ENCODE data around the gene MYO5B.
A peak's percentile ranks its signal among the peaks of the same experiment; 100 is the strongest.

Gene MYO5B

DNA sequence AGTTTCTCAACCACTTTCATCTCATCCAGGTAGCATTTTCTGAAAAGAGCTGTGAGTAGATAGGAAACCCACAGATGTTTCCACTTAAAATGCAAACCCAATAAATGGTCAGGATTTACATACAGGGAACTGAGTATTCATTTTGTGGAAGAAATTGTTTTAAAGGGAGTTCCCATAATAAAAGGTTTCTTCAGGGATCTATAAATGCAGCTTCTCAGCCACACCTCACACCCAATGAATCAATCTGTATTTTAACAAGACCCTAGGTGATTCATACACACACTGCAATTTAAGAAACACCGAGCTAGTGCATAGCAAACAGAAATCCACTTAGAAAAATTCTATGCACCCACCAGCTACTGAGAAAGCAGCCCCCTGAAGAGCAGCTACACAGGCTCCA lies 241.6 kb downstream of the MYO5B start:
- Mint-ChIP-seq H3K27ac (ENCODE audit: low read depth) (no peak overlapping the region), H3K27me3 (peaks cover 57% of the 10 kb centered on the region), H3K4me3 (no peak overlapping the region), H3K9me3 (no peaks in the 10 kb centered on the region), H3K4me1 (peaks cover 18% of the 10 kb centered on the region), H3K36me3 (ENCODE audit: insufficient read depth) (no peaks in the 10 kb centered on the region)
- DNase-seq (ENCODE audit: low spot score in 2 of 2), result no peak
- no peak for ATAC-seq (replicated peaks; ENCODE audit: extremely low read depth, poor library complexity, severe bottlenecking)

DNA sequence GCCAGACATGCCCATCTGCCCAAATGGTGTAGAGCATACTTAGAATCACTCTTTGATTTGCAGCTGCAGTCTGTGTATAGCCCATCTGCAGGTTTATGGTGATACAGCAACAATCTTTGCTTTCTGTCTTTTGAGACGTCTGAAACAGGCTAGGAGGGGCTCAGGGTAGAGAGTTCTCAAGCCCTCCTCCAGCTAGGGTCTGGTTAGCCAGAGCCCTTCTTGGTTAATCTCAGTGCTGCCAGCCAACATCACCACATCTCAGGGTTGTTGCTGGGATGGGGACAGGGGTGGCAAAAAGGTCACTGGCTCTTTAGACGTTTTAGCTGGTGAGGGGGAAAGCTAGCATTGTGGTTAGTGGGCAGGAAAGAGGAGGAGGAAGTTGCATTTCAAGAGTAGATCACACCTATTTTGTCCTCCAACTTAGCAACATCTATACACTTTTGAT lies 245.0 kb downstream of the MYO5B start:
- Mint-ChIP-seq H3K4me1 (peaks cover 8% of the 10 kb centered on the region), H3K27me3 (peaks cover 34% of the 10 kb centered on the region), H3K4me3 (no peak overlapping the region), H3K27ac (ENCODE audit: low read depth) (no peak overlapping the region), H3K9me3 (no peaks in the 10 kb centered on the region), H3K36me3 (ENCODE audit: insufficient read depth) (no peaks in the 10 kb centered on the region)
- DNase-seq (ENCODE audit: low spot score in 2 of 2) (peak in 1 of 2 donors; percentile 14), ATAC-seq (replicated peaks; ENCODE audit: extremely low read depth, poor library complexity, severe bottlenecking) (peak; percentile 83)

DNA sequence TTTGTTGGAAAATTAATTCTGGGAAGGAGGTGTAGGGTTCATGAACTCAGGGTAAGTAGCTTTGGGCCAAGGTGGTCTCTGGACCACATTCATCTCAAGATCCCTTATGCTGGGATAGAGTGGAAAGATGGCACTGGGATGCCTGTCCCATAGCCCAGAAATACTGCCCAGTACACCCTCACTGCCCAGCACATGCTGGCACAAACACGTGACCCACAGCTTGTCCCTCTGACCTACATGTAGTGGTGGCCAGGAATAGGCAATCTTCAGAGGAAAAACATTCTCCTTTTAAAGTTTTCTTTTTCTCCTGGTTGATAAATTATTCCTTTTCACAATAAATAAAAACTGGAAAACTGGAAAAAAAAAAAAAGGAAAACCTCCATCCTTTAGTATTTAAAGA lies 246.0 kb downstream of the MYO5B start:
- DNase-seq (ENCODE audit: low spot score in 2 of 2) (no peak), ATAC-seq (replicated peaks; ENCODE audit: extremely low read depth, poor library complexity, severe bottlenecking) (no peak)
- Mint-ChIP-seq H3K27me3 (peaks cover 25% of the 10 kb centered on the region), H3K27ac (ENCODE audit: low read depth) (no peak overlapping the region), H3K9me3 (no peaks in the 10 kb centered on the region), H3K36me3 (ENCODE audit: insufficient read depth) (no peaks in the 10 kb centered on the region), H3K4me1 (peaks cover 8% of the 10 kb centered on the region), H3K4me3 (no peak overlapping the region)

DNA sequence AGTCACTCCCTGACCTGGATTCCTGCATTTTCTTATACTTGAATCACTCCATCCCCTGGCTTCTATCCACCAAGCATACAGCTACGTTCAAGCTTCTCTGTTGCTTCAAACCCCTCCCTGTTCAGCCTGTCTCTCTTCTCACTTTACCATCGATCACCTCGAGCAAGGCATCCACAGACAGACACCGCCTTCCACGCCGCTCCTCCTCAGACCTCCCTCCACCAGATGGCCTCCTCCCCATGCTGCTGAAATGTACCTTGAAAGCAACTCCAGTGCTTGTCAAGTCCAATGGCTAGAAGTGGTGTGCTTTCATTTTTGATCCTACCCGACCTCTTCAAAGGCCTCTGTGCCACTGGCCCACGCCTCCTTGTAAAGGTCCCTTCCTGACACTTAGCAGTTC lies 250.3 kb downstream of the MYO5B start:
- Mint-ChIP-seq H3K4me3 (no peak overlapping the region), H3K9me3 (no peaks in the 10 kb centered on the region), H3K4me1 (no peaks in the 10 kb centered on the region), H3K27ac (ENCODE audit: low read depth) (no peak overlapping the region), H3K27me3 (peaks cover 6% of the 10 kb centered on the region), H3K36me3 (ENCODE audit: insufficient read depth) (no peaks in the 10 kb centered on the region)
- DNase-seq (ENCODE audit: low spot score in 2 of 2), result no peak
- no peak for ATAC-seq (replicated peaks; ENCODE audit: extremely low read depth, poor library complexity, severe bottlenecking)

DNA sequence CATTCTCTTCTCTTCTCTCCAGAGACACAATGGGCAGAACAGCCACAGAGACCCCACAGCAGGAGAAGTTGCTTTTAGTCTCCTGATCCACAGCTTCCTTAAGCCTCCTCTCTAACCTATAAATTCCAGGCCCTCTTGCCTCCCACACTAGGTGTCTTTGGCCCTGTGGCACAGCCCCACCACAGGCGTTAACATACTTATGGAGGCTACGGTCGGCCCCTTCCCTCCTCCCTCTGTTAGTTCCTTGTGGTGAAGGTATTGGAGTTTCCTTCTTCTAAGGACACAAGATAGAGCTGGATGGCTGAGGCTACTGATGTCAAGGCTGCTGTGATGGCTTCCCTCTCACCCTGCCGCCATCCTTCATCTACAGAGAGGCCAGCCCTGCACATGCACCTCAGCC lies 258.1 kb downstream of the MYO5B start:
- DNase-seq (ENCODE audit: low spot score in 2 of 2) (no peak), ATAC-seq (replicated peaks; ENCODE audit: extremely low read depth, poor library complexity, severe bottlenecking) (no peak)
- no peak overlapping the region for H3K27ac Mint-ChIP-seq (ENCODE audit: low read depth)
- H3K27me3 Mint-ChIP-seq, result peaks cover 6% of the 10 kb centered on the region
- no peak overlapping the region for H3K4me3 Mint-ChIP-seq
- H3K36me3 Mint-ChIP-seq (ENCODE audit: insufficient read depth), result no peaks in the 10 kb centered on the region
- H3K4me1 Mint-ChIP-seq, result no peaks in the 10 kb centered on the region
- H3K9me3 Mint-ChIP-seq, result no peaks in the 10 kb centered on the region

DNA sequence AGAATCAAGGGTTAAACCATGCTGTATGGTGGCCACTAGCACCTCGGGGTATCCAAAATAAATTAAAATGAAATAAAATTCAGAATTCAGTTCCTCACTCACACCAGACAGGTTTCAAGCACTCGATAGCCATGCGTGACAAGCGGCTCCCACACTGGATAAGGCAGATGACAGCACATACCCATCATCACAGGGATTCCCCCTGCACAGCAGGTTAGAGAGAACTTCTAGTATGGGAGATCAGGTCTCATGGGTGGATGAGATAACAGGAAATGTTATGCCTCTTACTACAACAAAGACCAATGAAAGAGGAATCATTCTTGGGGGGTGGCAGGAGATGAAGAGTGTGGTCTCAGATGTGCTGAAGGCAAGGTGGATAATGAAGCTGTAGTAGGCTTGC lies 259.7 kb downstream of the MYO5B start:
- Mint-ChIP-seq H3K27me3 (no peaks in the 10 kb centered on the region), H3K4me1 (no peaks in the 10 kb centered on the region), H3K27ac (ENCODE audit: low read depth) (no peak overlapping the region), H3K36me3 (ENCODE audit: insufficient read depth) (no peaks in the 10 kb centered on the region), H3K4me3 (no peak overlapping the region), H3K9me3 (no peaks in the 10 kb centered on the region)
- ATAC-seq (replicated peaks; ENCODE audit: extremely low read depth, poor library complexity, severe bottlenecking) (no peak), DNase-seq (ENCODE audit: low spot score in 2 of 2) (no peak)

DNA sequence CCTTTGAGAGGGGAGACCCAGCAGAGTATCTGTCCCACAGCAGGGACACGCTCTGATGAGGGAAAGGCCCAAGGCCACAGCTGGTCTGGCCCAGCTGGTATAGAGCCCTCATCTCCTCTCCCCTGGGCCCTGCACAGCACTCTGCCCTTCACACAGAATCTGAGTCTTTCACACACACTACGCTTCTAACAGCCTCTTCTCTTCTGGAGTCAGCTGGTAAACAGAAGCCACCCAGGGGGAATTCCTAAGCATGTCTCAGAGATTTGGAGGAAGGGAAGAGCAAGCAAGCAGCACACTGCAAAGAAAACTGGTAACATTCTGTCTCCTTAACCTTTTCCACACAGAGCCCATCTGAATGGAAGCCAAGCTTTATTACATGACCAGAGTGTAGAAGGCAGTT lies 260.5 kb downstream of the MYO5B start:
- Mint-ChIP-seq H3K27ac (ENCODE audit: low read depth) (no peak overlapping the region), H3K9me3 (no peaks in the 10 kb centered on the region), H3K27me3 (no peaks in the 10 kb centered on the region), H3K36me3 (ENCODE audit: insufficient read depth) (no peaks in the 10 kb centered on the region), H3K4me1 (no peaks in the 10 kb centered on the region), H3K4me3 (no peak overlapping the region)
- no peak for ATAC-seq (replicated peaks; ENCODE audit: extremely low read depth, poor library complexity, severe bottlenecking)
- no peak for DNase-seq (ENCODE audit: low spot score in 2 of 2)

DNA sequence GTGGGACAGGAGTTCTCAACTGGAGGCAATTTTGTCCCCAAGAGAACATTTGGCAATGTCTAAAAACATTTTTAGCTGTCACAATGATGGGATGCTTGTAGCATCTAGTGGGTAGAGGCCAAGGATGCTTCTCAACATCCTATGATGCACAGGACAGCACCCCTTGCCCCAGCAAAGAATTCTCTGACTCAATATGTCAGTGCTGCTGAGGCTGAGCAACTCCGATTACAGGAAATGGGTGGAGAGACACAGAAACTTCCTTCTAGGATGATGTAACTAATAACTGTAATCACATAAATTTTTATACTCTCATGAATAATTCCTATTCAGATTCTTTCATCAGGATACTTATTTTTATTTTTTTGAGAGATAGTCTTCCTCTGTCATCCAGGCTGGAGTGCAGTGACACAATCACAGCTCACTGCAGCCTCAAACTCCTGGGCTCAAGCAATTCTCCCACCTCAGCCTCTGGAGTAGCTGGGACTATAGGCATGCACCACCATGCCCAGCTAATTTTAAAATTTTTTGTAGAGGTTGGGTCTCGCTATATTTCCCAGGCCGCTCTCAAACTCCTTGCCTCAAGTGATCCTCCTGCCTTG lies 261.3 kb downstream of the MYO5B start:
- no peak for ATAC-seq (replicated peaks; ENCODE audit: extremely low read depth, poor library complexity, severe bottlenecking)
- no peak overlapping the region for H3K27ac Mint-ChIP-seq (ENCODE audit: low read depth)
- H3K36me3 Mint-ChIP-seq (ENCODE audit: insufficient read depth), result no peaks in the 10 kb centered on the region
- H3K27me3 Mint-ChIP-seq, result no peaks in the 10 kb centered on the region
- no peaks in the 10 kb centered on the region for H3K9me3 Mint-ChIP-seq
- no peaks in the 10 kb centered on the region for H3K4me1 Mint-ChIP-seq
- H3K4me3 Mint-ChIP-seq, result no peak overlapping the region
- DNase-seq (ENCODE audit: low spot score in 2 of 2), result no peak

DNA sequence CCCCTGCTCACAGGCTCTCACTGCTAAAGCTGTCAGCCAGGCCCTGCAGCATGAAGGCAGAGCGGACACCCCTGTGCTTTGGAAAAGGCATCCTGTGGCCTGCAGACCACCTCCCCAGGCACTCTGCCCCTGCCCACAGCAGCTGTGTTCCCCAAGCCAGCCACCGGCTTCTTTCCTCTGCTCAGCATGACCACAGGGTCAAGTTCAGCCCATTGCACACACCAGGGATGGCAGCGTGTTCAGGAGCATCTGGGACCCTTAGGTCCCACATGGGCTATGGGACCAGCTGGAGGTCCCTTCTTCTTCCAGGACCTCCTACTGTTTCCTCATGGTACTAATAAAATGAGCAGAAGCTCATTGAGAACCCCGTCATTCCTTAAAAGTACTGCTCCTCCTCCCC lies 263.2 kb downstream of the MYO5B start:
- Mint-ChIP-seq H3K27me3 (peaks cover 17% of the 10 kb centered on the region), H3K36me3 (ENCODE audit: insufficient read depth) (no peaks in the 10 kb centered on the region), H3K9me3 (no peaks in the 10 kb centered on the region), H3K4me1 (no peaks in the 10 kb centered on the region), H3K27ac (ENCODE audit: low read depth) (no peak overlapping the region), H3K4me3 (no peak overlapping the region)
- ATAC-seq (replicated peaks; ENCODE audit: extremely low read depth, poor library complexity, severe bottlenecking) (no peak), DNase-seq (ENCODE audit: low spot score in 2 of 2) (no peak)

DNA sequence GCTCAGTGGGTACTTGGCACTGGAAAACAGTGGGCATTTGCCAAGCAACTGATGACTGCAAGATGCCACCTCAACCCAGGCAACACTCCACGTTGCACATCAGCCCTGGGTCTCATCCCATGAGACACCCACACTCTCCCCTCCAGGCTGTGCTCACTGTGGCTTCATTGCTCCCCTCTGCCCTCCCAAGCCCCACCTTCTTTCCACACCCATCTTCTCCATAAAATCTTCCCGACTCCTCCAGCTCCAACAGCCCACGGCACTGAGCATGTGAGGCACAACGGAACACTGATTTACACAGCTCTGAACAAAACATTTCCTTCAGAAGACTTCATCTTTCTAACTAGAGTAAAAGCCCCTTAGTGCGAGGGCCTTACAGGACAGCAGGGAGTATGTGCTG lies 263.8 kb downstream of the MYO5B start:
- no peak overlapping the region for H3K4me3 Mint-ChIP-seq
- DNase-seq (ENCODE audit: low spot score in 2 of 2), result no peak
- no peaks in the 10 kb centered on the region for H3K36me3 Mint-ChIP-seq (ENCODE audit: insufficient read depth)
- no peak for ATAC-seq (replicated peaks; ENCODE audit: extremely low read depth, poor library complexity, severe bottlenecking)
- peaks cover 23% of the 10 kb centered on the region for H3K27me3 Mint-ChIP-seq
- no peaks in the 10 kb centered on the region for H3K9me3 Mint-ChIP-seq
- H3K4me1 Mint-ChIP-seq, result no peaks in the 10 kb centered on the region
- H3K27ac Mint-ChIP-seq (ENCODE audit: low read depth), result no peak overlapping the region

DNA sequence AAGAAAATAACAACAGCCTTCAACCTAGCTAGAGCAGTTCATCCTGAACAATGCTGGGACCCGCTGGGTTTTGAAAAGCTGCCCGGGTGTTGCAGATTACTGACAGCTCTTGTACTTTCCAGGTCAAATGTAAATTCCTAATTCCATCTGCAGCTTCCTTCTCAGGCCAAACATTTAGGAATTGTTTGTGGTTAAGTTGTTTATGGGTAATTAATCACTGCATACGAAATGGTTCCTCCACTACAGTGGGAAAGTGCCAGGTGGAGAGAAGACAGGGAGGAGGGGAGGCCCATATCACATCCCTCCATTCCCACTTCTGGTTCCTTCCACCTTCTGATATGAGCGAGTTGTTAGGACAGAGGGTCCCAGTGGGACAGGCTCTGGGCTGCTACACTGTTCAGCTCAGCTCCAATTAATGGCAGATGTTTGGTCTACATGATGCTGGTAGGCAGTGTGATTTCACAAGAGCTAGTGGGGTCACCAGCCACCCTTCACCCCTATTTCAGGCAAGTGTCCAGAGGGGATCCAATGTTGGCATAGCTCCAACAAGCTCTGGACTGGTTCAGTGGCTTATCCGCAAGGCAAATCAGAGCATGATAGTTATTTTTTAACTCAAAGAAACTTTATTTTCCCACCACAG lies 268.7 kb downstream of the MYO5B start:
- H3K27ac Mint-ChIP-seq (ENCODE audit: low read depth), result no peak overlapping the region
- no peak overlapping the region for H3K4me3 Mint-ChIP-seq
- no peaks in the 10 kb centered on the region for H3K4me1 Mint-ChIP-seq
- H3K36me3 Mint-ChIP-seq (ENCODE audit: insufficient read depth), result peaks cover 2% of the 10 kb centered on the region
- H3K27me3 Mint-ChIP-seq, result peaks cover 72% of the 10 kb centered on the region
- ATAC-seq (replicated peaks; ENCODE audit: extremely low read depth, poor library complexity, severe bottlenecking), result no peak
- no peak for DNase-seq (ENCODE audit: low spot score in 2 of 2)
- H3K9me3 Mint-ChIP-seq, result no peaks in the 10 kb centered on the region

DNA sequence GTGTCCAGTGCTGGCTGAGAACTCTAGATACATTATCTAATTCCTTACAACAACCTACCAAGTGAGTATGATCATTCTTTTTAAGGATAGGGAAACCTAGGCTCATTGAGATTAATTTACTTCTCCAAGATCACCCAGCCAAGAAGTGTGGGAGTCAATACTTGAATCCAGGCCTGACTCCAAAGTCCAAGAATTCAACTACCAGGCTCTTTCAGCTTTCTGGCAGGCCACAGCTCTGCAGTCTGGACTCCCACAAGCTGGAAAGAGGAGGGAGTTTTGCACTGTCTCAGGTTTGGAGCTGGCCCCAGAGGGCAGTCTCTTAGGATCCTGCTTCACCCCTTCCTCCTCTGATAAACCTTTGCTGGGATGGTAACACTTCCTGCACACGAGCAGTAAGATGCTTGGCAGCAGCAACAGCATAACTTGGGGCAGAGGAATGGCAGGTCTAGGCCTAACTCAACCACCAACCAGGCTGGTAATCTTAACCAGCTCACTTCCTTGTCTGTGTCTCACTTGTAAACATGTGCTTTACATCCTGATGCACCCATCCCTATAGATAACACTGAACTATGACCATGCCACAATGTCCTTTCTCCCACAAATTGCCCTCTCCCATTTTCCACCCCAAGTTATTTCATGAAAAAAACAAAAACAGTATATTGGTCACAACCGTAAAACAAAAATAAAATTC lies 270.5 kb downstream of the MYO5B start:
- H3K9me3 Mint-ChIP-seq, result no peaks in the 10 kb centered on the region
- H3K4me1 Mint-ChIP-seq, result no peaks in the 10 kb centered on the region
- peaks cover 2% of the 10 kb centered on the region for H3K36me3 Mint-ChIP-seq (ENCODE audit: insufficient read depth)
- peaks cover 89% of the 10 kb centered on the region for H3K27me3 Mint-ChIP-seq
- no peak for ATAC-seq (replicated peaks; ENCODE audit: extremely low read depth, poor library complexity, severe bottlenecking)
- no peak for DNase-seq (ENCODE audit: low spot score in 2 of 2)
- no peak overlapping the region for H3K4me3 Mint-ChIP-seq
- no peak overlapping the region for H3K27ac Mint-ChIP-seq (ENCODE audit: low read depth)

DNA sequence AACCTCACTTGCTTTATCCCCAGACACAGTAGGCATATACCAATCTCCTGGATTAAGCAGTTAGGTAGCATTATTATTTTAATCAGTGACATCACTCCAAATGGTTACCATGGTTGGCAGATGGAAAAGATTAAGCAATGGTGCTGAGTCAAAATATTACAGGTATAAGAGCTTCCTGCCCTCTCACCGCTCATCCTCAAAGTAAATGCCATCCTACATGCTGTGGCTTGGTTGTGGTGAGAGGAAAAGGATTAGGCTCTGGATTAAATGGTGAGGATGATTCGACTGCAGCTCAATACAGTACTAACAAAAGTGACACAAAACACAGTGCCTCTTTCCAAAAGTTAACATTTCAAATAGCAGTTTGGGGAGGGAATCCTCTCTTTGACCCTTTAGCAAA lies 272.7 kb downstream of the MYO5B start:
- no peak for ATAC-seq (replicated peaks; ENCODE audit: extremely low read depth, poor library complexity, severe bottlenecking)
- H3K4me1 Mint-ChIP-seq, result no peaks in the 10 kb centered on the region
- H3K27ac Mint-ChIP-seq (ENCODE audit: low read depth), result no peak overlapping the region
- no peaks in the 10 kb centered on the region for H3K9me3 Mint-ChIP-seq
- H3K27me3 Mint-ChIP-seq, result peaks cover 99% of the 10 kb centered on the region
- DNase-seq (ENCODE audit: low spot score in 2 of 2), result no peak
- peaks cover 2% of the 10 kb centered on the region for H3K36me3 Mint-ChIP-seq (ENCODE audit: insufficient read depth)
- H3K4me3 Mint-ChIP-seq, result no peak overlapping the region
